GM10248 (cell line): ENCODE measurements around the gene PPHLN1.

Source experiments
- CTCF ChIA-PET: fragments of 300-600 bp; sonication (Branson Sonifier 250); formaldehyde crosslinking; extraction: SDS; loops from one replicate; lab custom pipeline; 2021; ENCODE audit warnings: antibody characterized with exemption; lab: Yijun Ruan, JAX
- POLR2A ChIA-PET: fragments of 350-650 bp; sonication (Branson Sonifier 250); formaldehyde crosslinking; extraction: SDS; loops from one replicate; lab custom pipeline; 2020; ENCODE audit warnings: antibody characterized with exemption; lab: Yijun Ruan, JAX
- DNase-seq: peaks from one replicate; pipeline ENCODE4 v3.0.0; 2012; ENCODE audit errors: extremely low spot score
- TF ChIP-seq, protein P1 (sequence below): IDR thresholded peaks from 2 replicates; pipeline ENCODE4 v1.5.1; 2012; ENCODE audit warnings: mild to moderate bottlenecking, low read depth; ENCODE audit errors: extremely low read depth, missing control alignments, control extremely low read depth

Gene PPHLN1, protein sequence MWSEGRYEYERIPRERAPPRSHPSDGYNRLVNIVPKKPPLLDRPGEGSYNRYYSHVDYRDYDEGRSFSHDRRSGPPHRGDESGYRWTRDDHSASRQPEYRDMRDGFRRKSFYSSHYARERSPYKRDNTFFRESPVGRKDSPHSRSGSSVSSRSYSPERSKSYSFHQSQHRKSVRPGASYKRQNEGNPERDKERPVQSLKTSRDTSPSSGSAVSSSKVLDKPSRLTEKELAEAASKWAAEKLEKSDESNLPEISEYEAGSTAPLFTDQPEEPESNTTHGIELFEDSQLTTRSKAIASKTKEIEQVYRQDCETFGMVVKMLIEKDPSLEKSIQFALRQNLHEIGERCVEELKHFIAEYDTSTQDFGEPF

DNA sequence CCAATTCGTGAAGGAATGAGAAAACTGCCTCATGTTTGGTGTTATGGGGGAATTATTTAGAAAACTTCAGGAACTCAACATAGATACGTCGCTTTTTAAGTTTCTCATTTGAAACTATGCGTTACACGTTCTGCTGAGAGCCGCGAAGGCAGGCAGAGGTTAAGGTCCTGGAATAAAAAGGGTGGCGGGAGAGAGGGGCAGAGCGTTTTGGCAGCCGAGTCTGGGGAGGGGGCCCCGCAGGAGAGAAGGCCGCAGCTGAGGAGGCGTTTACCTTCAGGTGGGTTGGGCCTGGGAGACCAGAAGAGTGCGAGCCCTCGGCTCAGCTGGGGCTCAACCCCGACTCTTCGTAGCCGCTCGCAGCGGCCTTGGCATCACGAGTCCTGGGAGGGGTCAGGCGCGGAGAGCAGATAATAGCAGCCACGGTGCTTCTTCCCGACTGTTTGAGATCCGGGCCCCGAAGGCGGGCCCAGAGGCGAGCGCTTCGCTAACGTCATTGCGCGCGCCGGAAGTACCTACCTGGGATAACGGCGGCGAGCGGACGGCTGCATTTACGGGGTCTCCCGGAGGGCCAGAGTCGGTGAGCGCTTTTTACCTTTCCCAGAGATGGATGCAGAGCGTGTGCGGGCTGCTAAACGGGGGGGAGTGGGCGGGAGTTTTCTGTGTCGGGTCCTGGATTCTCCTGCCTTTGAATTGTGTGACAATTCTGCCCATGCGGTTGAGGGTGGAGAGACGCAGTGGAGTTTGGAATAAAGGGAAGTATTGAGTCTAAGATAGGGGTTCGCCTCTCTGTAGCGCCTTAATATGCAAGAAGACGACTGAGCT lies at the start of gene PPHLN1, which contains the start of gene ZCRB1:
Gene PPHLN1, plus strand, starts transcription at position 515 of the 822 bp plus-strand sequence. CDS start 9,736 bp downstream, outside the sequence.
Gene ZCRB1, minus strand, starts transcription at position 442 of the 822 bp plus-strand sequence. CDS start 1,992 bp downstream, outside the sequence.
- CTCF ChIA-PET, result interaction anchor here (1.6 kb wide), 1 partner anchor 47 kb away, joined by 6 read pairs; no protein-coding TSS in a partner anchor
- DNase-seq, result peak; percentile 89
- POLR2A ChIA-PET, result no interaction called here
- TF ChIP-seq, protein P1, sequence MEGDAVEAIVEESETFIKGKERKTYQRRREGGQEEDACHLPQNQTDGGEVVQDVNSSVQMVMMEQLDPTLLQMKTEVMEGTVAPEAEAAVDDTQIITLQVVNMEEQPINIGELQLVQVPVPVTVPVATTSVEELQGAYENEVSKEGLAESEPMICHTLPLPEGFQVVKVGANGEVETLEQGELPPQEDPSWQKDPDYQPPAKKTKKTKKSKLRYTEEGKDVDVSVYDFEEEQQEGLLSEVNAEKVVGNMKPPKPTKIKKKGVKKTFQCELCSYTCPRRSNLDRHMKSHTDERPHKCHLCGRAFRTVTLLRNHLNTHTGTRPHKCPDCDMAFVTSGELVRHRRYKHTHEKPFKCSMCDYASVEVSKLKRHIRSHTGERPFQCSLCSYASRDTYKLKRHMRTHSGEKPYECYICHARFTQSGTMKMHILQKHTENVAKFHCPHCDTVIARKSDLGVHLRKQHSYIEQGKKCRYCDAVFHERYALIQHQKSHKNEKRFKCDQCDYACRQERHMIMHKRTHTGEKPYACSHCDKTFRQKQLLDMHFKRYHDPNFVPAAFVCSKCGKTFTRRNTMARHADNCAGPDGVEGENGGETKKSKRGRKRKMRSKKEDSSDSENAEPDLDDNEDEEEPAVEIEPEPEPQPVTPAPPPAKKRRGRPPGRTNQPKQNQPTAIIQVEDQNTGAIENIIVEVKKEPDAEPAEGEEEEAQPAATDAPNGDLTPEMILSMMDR, result no peak

DNA sequence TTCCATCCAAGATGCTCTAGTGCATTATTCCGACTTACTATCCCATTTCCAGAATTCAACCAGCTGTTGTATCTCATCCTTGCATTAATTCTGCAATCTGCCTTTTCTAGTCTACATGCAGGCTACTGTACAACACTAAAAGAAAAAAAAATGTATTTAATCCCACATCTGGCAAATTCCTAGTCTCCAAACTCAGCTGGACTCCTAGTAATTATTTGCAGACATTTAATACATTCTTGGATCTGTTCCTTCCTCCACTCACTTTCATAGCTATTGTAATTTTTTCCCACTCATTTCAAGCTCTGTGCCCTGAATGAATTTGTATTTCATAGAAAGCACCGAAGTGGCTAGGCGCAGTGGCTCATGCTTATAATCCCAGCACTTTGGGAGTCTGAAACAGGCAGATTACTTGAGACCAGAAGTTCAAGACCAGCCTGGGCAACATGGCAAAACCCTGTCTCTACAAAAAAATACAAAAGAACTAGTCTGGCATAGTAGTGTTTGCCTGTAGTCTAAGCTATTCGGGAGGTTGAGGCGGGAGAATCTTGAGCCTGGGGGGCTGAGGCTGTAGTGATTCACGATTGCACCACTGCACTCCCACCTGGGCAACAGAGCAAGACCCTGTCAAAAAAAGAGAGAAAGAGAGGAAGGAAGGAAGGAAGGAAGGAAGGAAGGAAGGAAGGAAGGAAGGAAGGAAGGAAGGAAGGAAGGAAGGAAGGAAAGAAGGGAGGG lies 48.4 kb upstream of the PPHLN1 start:
- CTCF ChIA-PET, result interaction anchor here (1.4 to 1.6 kb wide), 2 partner anchors 14 to 94 kb away, joined by 3 read pairs; no protein-coding TSS in a partner anchor
- DNase-seq, result no peak
- POLR2A ChIA-PET, result no interaction called here
- TF ChIP-seq, protein P1, result no peak

DNA sequence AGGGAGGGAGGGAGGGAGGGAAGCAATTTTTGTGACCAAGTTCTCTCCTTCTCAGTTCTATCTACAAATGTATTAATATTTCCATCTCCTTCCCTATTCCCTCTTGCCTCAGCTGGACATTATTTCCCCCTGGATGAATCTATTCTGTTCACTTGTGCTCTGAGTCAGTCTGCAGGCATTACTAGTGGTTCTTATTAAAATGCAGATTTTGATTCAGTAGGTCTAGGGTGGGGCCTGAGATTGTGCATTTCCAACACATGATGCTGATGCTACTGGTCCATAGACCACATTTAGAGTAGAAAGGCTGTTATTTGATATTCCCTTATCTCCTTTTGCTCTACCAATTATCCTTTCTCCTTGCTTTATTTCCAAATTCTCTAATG lies 47.8 kb upstream of the PPHLN1 start:
- ChIA-PET POLR2A (no interaction called here), CTCF (interaction anchor here (1.4 to 1.6 kb wide), 2 partner anchors 15 to 94 kb away, joined by 3 read pairs; no protein-coding TSS in a partner anchor)
- TF ChIP-seq, protein P1, result no peak
- DNase-seq, result no peak

DNA sequence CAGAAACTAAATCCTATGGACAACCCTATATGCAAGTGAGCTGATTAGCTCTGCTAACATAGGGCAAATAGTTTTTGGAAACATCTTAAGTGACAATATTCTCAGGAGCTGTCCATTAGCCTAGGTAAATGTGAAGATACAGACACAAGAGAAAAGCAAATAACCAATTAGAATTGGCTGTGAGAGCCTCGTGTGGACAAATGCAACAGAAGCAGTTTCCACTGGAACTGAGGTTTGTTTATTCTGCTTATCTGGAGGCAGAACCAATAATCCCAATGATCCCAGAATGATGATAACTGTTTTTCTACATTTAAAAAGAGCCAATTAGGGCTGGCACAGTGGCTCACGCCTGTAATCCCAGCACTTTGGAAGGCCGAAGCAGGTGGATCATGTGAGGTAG lies 44.7 kb upstream of the PPHLN1 start:
- TF ChIP-seq, protein P1, result no peak
- ChIA-PET POLR2A (no interaction called here), CTCF (interaction anchor here (1.4 to 2.3 kb wide), 3 partner anchors 9 to 17 kb away, joined by 4 to 9 read pairs (median 6); no protein-coding TSS in a partner anchor)
- DNase-seq, result no peak

DNA sequence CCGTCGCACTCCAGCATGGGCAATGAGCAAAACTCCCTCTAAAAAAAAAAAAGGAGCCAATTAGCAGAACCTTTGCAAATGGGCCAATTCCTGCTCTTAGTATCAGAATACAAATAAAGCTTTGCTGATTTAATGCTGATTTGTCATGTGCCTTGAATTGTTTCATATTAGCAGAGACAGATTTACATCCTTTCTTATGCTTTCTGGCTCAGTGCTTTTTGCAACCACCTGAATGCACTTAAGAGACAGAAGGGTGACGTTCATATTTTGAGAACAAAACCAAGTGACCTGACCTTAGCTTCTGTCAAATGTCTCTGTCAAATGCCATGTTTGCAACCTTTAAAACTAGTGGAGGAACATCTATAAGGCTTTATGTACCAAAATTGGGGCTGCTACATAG lies 44.1 kb upstream of the PPHLN1 start:
- TF ChIP-seq, protein P1, result no peak
- ChIA-PET CTCF (interaction anchor here (1.0 to 2.3 kb wide), 4 partner anchors 9 to 137 kb away, joined by 3 to 9 read pairs (median 5); partner anchors contain the start of gene GXYLT1), POLR2A (no interaction called here)
- no peak for DNase-seq
